HL-60 (cell line): Measurements from ENCODE around the gene MTFR2.

ENCODE experiments used
- CTCF ChIP-seq: IDR thresholded peaks from one replicate; pipeline ENCODE4 v1.5.1; 2011; ENCODE audit warnings: low read length, control low read depth, inconsistent platforms; ENCODE audit not compliant: insufficient read depth
- GABPA ChIP-seq: IDR thresholded peaks from 2 replicates; pipeline ENCODE4 v1.6.1; 2012; ENCODE audit warnings: low read depth
- POLR2AphosphoS5 ChIP-seq: IDR thresholded peaks from 2 replicates; pipeline ENCODE4 v1.6.1; 2012; ENCODE audit warnings: low read depth
- REST ChIP-seq: IDR thresholded peaks from 2 replicates; pipeline ENCODE4 v1.6.1; 2012; ENCODE audit warnings: low read depth; ENCODE audit not compliant: insufficient replicate concordance
- SPI1 ChIP-seq: IDR thresholded peaks from 2 replicates; pipeline ENCODE4 v1.6.1; 2012; ENCODE audit warnings: low read depth, mild to moderate bottlenecking, borderline replicate concordance

- TF ChIP-seq CTCF: no peak
- TF ChIP-seq POLR2AphosphoS5: no peak
- TF ChIP-seq GABPA: no peak
- no peak for TF ChIP-seq REST
- TF ChIP-seq SPI1: no peak
Measured at GRCh38 chr6:136290410-136291010, 40.4 kb upstream of the MTFR2 start.
